ENCODE data around the gene AEBP2. TPM values are rescaled to one million over a fixed set of nuclear protein-coding genes. Genes with fewer than 3 reads are reported as not detected.
"Not testable (repeated sequence)": the region's sequence is repeated elsewhere in the genome, so short reads cannot be mapped to it uniquely, and the experiment has no call there.

AEBP2 gene
- total and polyA plus RNA-seq, 2 donors (not counting 3 experiments of a cell fraction or from before 2014, with no cell fraction given), result 8.8 to 42.2 TPM

- Histone ChIP-seq H4K20me1 (replicated peaks; ENCODE audit: control insufficient read depth, extremely low read depth, insufficient read depth, low read length) (no peaks in the 10 kb centered on the region), H3K9me3 (replicated peaks; ENCODE audit: control insufficient read depth, insufficient read depth, low read length) (no peaks in the 10 kb centered on the region), H3K9me1 (replicated peaks; ENCODE audit: control insufficient read depth, extremely low read depth, insufficient read depth, low read length) (no peaks in the 10 kb centered on the region), H2AFZ (ENCODE audit: low read depth, low read length) (no peak overlapping the region), H3K36me3 (ENCODE audit: control insufficient read depth in 2 of 2, extremely low read depth in 1 of 2, insufficient read depth in 2 of 2, low read length in 2 of 2) (no peaks in the 10 kb centered on the region), H3K4me1 (ENCODE audit: control insufficient read depth, extremely low read depth, insufficient read depth, low read length) (no peaks in the 10 kb centered on the region), H3K27me3 (ENCODE audit: control insufficient read depth in 2 of 2, insufficient read depth in 2 of 2, low read length in 2 of 2) (no peaks in the 10 kb centered on the region), H3K4me3 (replicated peaks in 1 of 3; ENCODE audit: insufficient read depth in 1 of 3, low read depth in 1 of 3, low read length in 3 of 3) (no peak overlapping the region), H3K79me2 (ENCODE audit: control insufficient read depth, insufficient read depth, low read length) (no peaks in the 10 kb centered on the region), H3K4me2 (ENCODE audit: insufficient read depth, low read length) (no peak overlapping the region), H3K9ac (replicated peaks; ENCODE audit: extremely low read depth, insufficient read depth, low read length) (no peak overlapping the region), H3K27ac (ENCODE audit: insufficient read depth, low read depth, low read length) (no peak overlapping the region)
- BruUV-seq (replicated peaks), result no TSS peak
- DNase-seq (ENCODE audit: low read depth, low spot score), result no peak
- dilution Hi-C loops (cut with MboI; ENCODE audit: extremely low pct_ligation_motif_present, low sequenced_read_pairs) (no loop called here), intact Hi-C loops (cut with micrococcal nuclease) (no loop called here)
- TF ChIP-seq POLR2AphosphoS5 (IDR thresholded peaks at IDR 0.05; ENCODE audit: insufficient read depth, low read depth, low read length) (no peak), MAX (IDR thresholded peaks at IDR 0.05; ENCODE audit: insufficient read depth, insufficient read length) (no peak), EZH2 (IDR thresholded peaks at IDR 0.05; ENCODE audit: borderline replicate concordance, low read depth, low read length, severe bottlenecking) (no peak), CTCF (IDR thresholded peaks at IDR 0.05; ENCODE audit: extremely low read depth in 1 of 2, insufficient read depth in 1 of 2, low read depth in 1 of 2, low read length in 2 of 2) (no peak), POLR2A (IDR thresholded peaks at IDR 0.05; ENCODE audit: low read depth, low read length) (no peak), JUN (IDR thresholded peaks at IDR 0.05; ENCODE audit: borderline replicate concordance, insufficient read depth, insufficient read length, low read depth) (no peak), GATA2 (IDR thresholded peaks at IDR 0.05; ENCODE audit: insufficient read depth, insufficient read length, low read depth, low read length) (no peak), FOS (IDR thresholded peaks at IDR 0.05; ENCODE audit: borderline replicate concordance, insufficient read depth, low read length) (no peak), MYC (IDR thresholded peaks at IDR 0.05; ENCODE audit: low read depth, low read length) (no peak)
- CTCF ChIA-PET, result no interaction called here
- POLR2A ChIA-PET, result no interaction called here
- no peak for FAIRE-seq
Measured at GRCh38 chr12:19428246-19428645, 11.0 kb upstream of the AEBP2 start.

GRCh38 chr12:19429491-19429890, 9.8 kb upstream of the AEBP2 start:
- DNase-seq (ENCODE audit: low read depth, low spot score); H2AFZ ChIP-seq (ENCODE audit: low read depth, low read length); H3K9ac ChIP-seq (replicated peaks; ENCODE audit: extremely low read depth, insufficient read depth, low read length); H3K4me2 ChIP-seq (ENCODE audit: insufficient read depth, low read length); FAIRE-seq; H3K4me1 ChIP-seq (ENCODE audit: control insufficient read depth, extremely low read depth, insufficient read depth, low read length); POLR2A ChIA-PET; H3K9me1 ChIP-seq (replicated peaks; ENCODE audit: control insufficient read depth, extremely low read depth, insufficient read depth, low read length); H3K27me3 ChIP-seq (ENCODE audit: control insufficient read depth in 2 of 2, insufficient read depth in 2 of 2, low read length in 2 of 2); dilution Hi-C loops (cut with MboI; ENCODE audit: extremely low pct_ligation_motif_present, low sequenced_read_pairs); H4K20me1 ChIP-seq (replicated peaks; ENCODE audit: control insufficient read depth, extremely low read depth, insufficient read depth, low read length); H3K27ac ChIP-seq (ENCODE audit: insufficient read depth, low read depth, low read length); CTCF ChIA-PET; H3K79me2 ChIP-seq (ENCODE audit: control insufficient read depth, insufficient read depth, low read length); H3K9me3 ChIP-seq (replicated peaks; ENCODE audit: control insufficient read depth, insufficient read depth, low read length); H3K36me3 ChIP-seq (ENCODE audit: control insufficient read depth in 2 of 2, extremely low read depth in 1 of 2, insufficient read depth in 2 of 2, low read length in 2 of 2); H3K4me3 ChIP-seq (replicated peaks in 1 of 3; ENCODE audit: insufficient read depth in 1 of 3, low read depth in 1 of 3, low read length in 3 of 3); intact Hi-C loops (cut with micrococcal nuclease); BruUV-seq (replicated peaks): not testable (repeated sequence)

All from endothelial cell of umbilical vein (primary cell).